GM12878 (cell line): ENCODE data around the gene TTF2.

Source experiments
- EED ChIP-seq: sonication (generic); IDR thresholded peaks from 2 replicates; pipeline ENCODE4 v1.6.1; 2016; ENCODE audit warnings: antibody characterized with exemption, low read depth
- EP300 ChIP-seq, 2 experiments: fragments of 150-350 bp in 1 of 2; IDR thresholded peaks; 2 replicates each; pipeline ENCODE4 v1.6.1; 2011 to 2012; ENCODE audit warnings: low read depth in 2 of 2, low read length in 2 of 2, borderline replicate concordance in 1 of 2, improper control_type of control experiment in 1 of 2, inconsistent platforms in 1 of 2; ENCODE audit not compliant: control insufficient read depth in 1 of 2
- POLR2A ChIP-seq: IDR thresholded peaks from 2 replicates; pipeline ENCODE4 v1.6.1; 2011; ENCODE audit warnings: low read depth, mild to moderate bottlenecking, low read length
- SMC3 ChIP-seq: IDR thresholded peaks from 2 replicates; pipeline ENCODE4 v1.6.1; 2011; ENCODE audit warnings: low read length, improper control_type of control experiment, borderline replicate concordance
- YY1 ChIP-seq: IDR thresholded peaks from 2 replicates; pipeline ENCODE4 v1.6.1; 2011; ENCODE audit warnings: low read depth, mild to moderate bottlenecking, low read length
- TF ChIP-seq, protein P1 (sequence below), 3 experiments: IDR thresholded peaks in 2 of 3; conservative IDR thresholded peaks in 1 of 3; 2 replicates each; pipeline ENCODE4 v1.5.1; 2011; ENCODE audit warnings: low read depth in 3 of 3, low read length in 3 of 3, mild to moderate bottlenecking in 3 of 3, control low read depth in 2 of 3, moderate library complexity in 2 of 3, inconsistent platforms in 1 of 3, mixed read lengths in 1 of 3; ENCODE audit not compliant: control insufficient read depth in 2 of 3, insufficient read depth in 1 of 3; ENCODE audit errors: extremely low read depth in 1 of 3

DNA sequence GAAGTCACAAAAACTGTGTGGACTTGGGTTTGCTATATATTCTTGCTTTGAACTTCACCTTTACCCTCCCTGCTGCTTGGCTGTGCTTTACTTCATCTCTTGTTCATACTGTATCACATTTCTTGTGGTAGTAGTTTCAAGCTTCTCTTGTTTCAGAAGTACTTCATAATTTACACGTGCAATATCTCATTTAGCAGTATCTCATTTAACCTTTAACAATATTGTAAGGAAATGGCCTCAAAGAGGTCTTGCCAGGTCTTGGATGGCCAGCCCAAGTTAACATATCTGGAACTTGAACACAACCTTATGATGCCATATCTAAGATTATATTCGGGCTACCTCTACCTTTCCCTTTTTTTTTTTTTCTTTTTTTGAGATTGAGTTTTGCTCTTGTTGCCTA, 63.1 kb downstream of the TTF2 start:
- TF ChIP-seq, protein P1, sequence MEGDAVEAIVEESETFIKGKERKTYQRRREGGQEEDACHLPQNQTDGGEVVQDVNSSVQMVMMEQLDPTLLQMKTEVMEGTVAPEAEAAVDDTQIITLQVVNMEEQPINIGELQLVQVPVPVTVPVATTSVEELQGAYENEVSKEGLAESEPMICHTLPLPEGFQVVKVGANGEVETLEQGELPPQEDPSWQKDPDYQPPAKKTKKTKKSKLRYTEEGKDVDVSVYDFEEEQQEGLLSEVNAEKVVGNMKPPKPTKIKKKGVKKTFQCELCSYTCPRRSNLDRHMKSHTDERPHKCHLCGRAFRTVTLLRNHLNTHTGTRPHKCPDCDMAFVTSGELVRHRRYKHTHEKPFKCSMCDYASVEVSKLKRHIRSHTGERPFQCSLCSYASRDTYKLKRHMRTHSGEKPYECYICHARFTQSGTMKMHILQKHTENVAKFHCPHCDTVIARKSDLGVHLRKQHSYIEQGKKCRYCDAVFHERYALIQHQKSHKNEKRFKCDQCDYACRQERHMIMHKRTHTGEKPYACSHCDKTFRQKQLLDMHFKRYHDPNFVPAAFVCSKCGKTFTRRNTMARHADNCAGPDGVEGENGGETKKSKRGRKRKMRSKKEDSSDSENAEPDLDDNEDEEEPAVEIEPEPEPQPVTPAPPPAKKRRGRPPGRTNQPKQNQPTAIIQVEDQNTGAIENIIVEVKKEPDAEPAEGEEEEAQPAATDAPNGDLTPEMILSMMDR (IDR thresholded peaks at IDR 0.05 in 2 of 3, conservative IDR thresholded peaks at IDR 0.05 in 1 of 3; ENCODE audit: control insufficient read depth in 2 of 3, extremely low read depth in 1 of 3, insufficient read depth in 1 of 3, low read depth in 3 of 3, low read length in 3 of 3), result no peak
- TF ChIP-seq EP300 (IDR thresholded peaks at IDR 0.05; ENCODE audit: borderline replicate concordance in 1 of 2, control insufficient read depth in 1 of 2, low read depth in 2 of 2, low read length in 2 of 2), result no peak
- no peak for TF ChIP-seq POLR2A
- no peak for TF ChIP-seq EED
- TF ChIP-seq YY1, result no peak
- no peak for TF ChIP-seq SMC3
